Measurements from ENCODE around the gene PRICKLE4. TPM values are rescaled to one million over a fixed set of nuclear protein-coding genes. Genes with fewer than 3 reads are reported as not detected.
A peak's percentile ranks its signal among the peaks of the same experiment; 100 is the strongest.
"Not testable (repeated sequence)": the region's sequence is repeated elsewhere in the genome, so short reads cannot be mapped to it uniquely, and the experiment has no call there.

Gene PRICKLE4
- total and polyA plus RNA-seq, 2 donors: 3.1 to 3.7 TPM

- H3K36me3 ChIP-seq (ENCODE audit: insufficient read depth): no peaks in the 10 kb centered on the region
- DNase-seq (ENCODE audit: extremely low spot score): no peak
- no peak overlapping the region for H3K27ac ChIP-seq (ENCODE audit: low read depth)
- 94% methylated on average over 6 of the region's 6 CpGs for WGBS
- H3K4me3 ChIP-seq (ENCODE audit: low read depth, low read length): no peak overlapping the region
- H3K4me1 ChIP-seq (ENCODE audit: insufficient read depth): no peaks in the 10 kb centered on the region
Observed at GRCh38 chr6:41757271-41757670, 23.3 kb upstream of the PRICKLE4 start.

DNA sequence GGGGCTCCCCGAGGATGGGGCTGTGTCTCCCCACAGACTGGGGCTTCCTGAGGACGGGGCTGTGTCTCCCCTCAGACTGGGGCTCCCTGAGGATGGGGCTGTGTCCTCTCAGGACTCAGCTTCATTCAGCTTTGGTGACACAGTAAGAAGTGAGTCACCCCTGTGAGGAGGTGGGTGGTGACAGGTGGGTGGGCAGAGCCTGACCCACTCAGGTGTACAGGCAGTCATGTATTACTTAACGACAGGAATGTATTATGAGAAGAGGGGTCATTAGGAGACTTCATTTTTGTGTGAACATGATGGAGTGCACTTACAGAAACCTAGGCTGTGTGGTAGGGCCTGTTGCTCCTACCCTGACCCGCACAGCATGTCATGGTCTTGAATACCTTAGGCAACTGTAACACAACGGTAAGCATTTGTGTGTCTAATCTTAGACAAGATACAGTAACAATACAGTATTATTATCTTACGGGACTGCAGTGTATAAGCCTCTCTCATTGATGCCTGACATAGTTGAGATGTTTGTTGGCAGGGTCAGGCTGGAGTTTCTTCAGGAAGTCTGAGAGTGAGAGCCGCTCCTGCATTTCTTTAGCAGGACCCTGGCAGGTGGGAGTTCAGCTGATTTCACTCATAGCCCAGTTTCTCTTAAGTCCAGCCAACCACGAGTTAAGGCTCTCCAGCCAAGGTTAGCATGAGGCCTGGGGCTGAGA lies 22.5 kb upstream of the PRICKLE4 start:
- H3K4me3 ChIP-seq (ENCODE audit: low read depth, low read length): no peak overlapping the region
- 71% methylated on average over 8 of the region's 8 CpGs for WGBS
- H3K36me3 ChIP-seq (ENCODE audit: insufficient read depth): no peaks in the 10 kb centered on the region
- DNase-seq (ENCODE audit: extremely low spot score): no peak
- H3K27ac ChIP-seq (ENCODE audit: low read depth): no peak overlapping the region
- no peaks in the 10 kb centered on the region for H3K4me1 ChIP-seq (ENCODE audit: insufficient read depth)

GRCh38 chr6:41758641-41759035 lies 21.9 kb upstream of the PRICKLE4 start:
- Histone ChIP-seq H3K36me3 (ENCODE audit: insufficient read depth) (no peaks in the 10 kb centered on the region), H3K27ac (ENCODE audit: low read depth) (no peak overlapping the region), H3K4me3 (ENCODE audit: low read depth, low read length) (no peak overlapping the region), H3K4me1 (ENCODE audit: insufficient read depth) (no peaks in the 10 kb centered on the region)
- no peak for DNase-seq (ENCODE audit: extremely low spot score)
- WGBS: 83% methylated on average over 6 of the region's 6 CpGs

- no peak for DNase-seq (ENCODE audit: extremely low spot score)
- Histone ChIP-seq H3K36me3 (ENCODE audit: insufficient read depth) (no peaks in the 10 kb centered on the region), H3K4me1 (ENCODE audit: insufficient read depth) (no peaks in the 10 kb centered on the region), H3K4me3 (ENCODE audit: low read depth, low read length) (no peak overlapping the region), H3K27ac (ENCODE audit: low read depth) (no peak overlapping the region)
- WGBS: 88% methylated on average over 13 of the region's 13 CpGs
Observed at GRCh38 chr6:41759106-41759904, 21.3 kb upstream of the PRICKLE4 start.

- Histone ChIP-seq H3K27ac (ENCODE audit: low read depth) (no peak overlapping the region), H3K4me3 (ENCODE audit: low read depth, low read length) (no peak overlapping the region), H3K4me1 (ENCODE audit: insufficient read depth) (no peaks in the 10 kb centered on the region), H3K36me3 (ENCODE audit: insufficient read depth) (no peaks in the 10 kb centered on the region)
- DNase-seq (ENCODE audit: extremely low spot score): no peak
- WGBS: 86% methylated on average over 2 of the region's 2 CpGs
Observed at GRCh38 chr6:41759905-41760579, 20.5 kb upstream of the PRICKLE4 start.

GRCh38 chr6:41763470-41763869 lies 17.1 kb upstream of the PRICKLE4 start:
- Histone ChIP-seq H3K4me1 (ENCODE audit: insufficient read depth) (no peaks in the 10 kb centered on the region), H3K4me3 (ENCODE audit: low read depth, low read length) (no peak overlapping the region), H3K27ac (ENCODE audit: low read depth) (no peak overlapping the region), H3K36me3 (ENCODE audit: insufficient read depth) (no peaks in the 10 kb centered on the region)
- DNase-seq (ENCODE audit: extremely low spot score): no peak
- WGBS: 28% methylated on average over 2 of the region's 2 CpGs

DNA sequence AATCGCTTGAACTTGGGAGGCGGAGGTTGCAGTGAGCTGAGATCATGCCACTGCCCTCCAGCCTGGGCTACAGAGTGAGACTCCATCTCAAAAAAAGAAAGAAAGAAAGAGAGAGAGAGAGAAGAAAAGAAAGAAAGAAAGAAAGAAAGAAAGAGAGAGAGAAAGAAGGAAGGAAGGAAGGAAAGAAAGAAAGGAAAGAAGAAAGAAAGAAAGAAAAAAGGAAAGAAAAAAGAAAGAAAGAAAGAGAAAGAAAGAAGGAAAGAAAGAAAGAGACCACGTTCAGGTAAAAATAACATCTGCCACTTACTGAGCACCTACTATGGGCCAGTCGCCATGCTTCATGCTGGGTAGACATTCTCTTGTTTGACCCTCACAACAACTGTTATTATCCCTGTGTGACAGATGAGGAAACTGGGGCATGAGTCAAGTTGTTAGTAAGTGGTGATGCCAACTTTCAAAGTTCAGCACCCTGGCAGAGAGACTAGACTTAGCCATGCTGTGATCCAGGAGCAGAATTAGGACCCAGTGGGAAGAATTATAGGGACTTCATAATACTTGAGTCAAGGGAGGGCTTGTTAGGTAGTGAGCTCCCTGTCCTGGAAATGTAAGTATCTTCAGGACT lies 14.4 kb upstream of the PRICKLE4 start:
- H3K27ac ChIP-seq (ENCODE audit: low read depth); H3K36me3 ChIP-seq (ENCODE audit: insufficient read depth); DNase-seq (ENCODE audit: extremely low spot score); H3K4me3 ChIP-seq (ENCODE audit: low read depth, low read length); H3K4me1 ChIP-seq (ENCODE audit: insufficient read depth): not testable (repeated sequence)
- 93% methylated on average over 4 of the region's 4 CpGs for WGBS

GRCh38 chr6:41767112-41767833 lies 13.3 kb upstream of the PRICKLE4 start:
- H3K4me1 ChIP-seq (ENCODE audit: insufficient read depth): no peaks in the 10 kb centered on the region
- peaks cover 4% of the 10 kb centered on the region for H3K36me3 ChIP-seq (ENCODE audit: insufficient read depth)
- no peak overlapping the region for H3K4me3 ChIP-seq (ENCODE audit: low read depth, low read length)
- peak overlapping the region; percentile 63 for H3K27ac ChIP-seq (ENCODE audit: low read depth)
- 18% methylated on average over 12 of the region's 12 CpGs for WGBS
- DNase-seq (ENCODE audit: extremely low spot score): peak; percentile 81

GRCh38 chr6:41768545-41769308 lies 11.9 kb upstream of the PRICKLE4 start:
- Histone ChIP-seq H3K4me1 (ENCODE audit: insufficient read depth) (no peaks in the 10 kb centered on the region), H3K36me3 (ENCODE audit: insufficient read depth) (peaks cover 4% of the 10 kb centered on the region), H3K27ac (ENCODE audit: low read depth) (no peak overlapping the region), H3K4me3 (ENCODE audit: low read depth, low read length) (no peak overlapping the region)
- DNase-seq (ENCODE audit: extremely low spot score): no peak
- 71% methylated on average over 10 of the region's 10 CpGs for WGBS

DNA sequence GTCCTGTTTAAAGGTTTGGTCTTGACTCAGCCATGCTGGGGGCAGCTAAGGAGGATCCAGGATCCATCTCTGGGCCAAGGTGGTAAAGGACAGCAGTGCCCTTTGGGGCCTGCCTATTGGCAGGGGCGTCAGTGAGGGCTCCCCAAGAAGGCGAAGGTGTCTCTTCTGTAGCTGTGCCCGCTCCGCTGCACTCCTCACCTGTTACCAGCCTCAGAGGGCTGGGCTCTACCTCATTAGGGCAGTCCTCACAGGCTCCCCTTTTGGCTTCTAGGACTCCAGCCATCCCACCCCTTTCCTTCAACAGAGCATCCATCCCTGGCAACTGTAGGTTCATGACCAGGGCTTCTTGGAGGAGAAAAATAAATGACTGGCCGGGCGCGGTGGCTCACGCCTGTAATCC lies 11.2 kb upstream of the PRICKLE4 start:
- Histone ChIP-seq H3K4me3 (ENCODE audit: low read depth, low read length) (no peak overlapping the region), H3K27ac (ENCODE audit: low read depth) (no peak overlapping the region), H3K4me1 (ENCODE audit: insufficient read depth) (no peaks in the 10 kb centered on the region), H3K36me3 (ENCODE audit: insufficient read depth) (peaks cover 6% of the 10 kb centered on the region)
- 98% methylated on average over 8 of the region's 8 CpGs for WGBS
- DNase-seq (ENCODE audit: extremely low spot score): no peak

DNA sequence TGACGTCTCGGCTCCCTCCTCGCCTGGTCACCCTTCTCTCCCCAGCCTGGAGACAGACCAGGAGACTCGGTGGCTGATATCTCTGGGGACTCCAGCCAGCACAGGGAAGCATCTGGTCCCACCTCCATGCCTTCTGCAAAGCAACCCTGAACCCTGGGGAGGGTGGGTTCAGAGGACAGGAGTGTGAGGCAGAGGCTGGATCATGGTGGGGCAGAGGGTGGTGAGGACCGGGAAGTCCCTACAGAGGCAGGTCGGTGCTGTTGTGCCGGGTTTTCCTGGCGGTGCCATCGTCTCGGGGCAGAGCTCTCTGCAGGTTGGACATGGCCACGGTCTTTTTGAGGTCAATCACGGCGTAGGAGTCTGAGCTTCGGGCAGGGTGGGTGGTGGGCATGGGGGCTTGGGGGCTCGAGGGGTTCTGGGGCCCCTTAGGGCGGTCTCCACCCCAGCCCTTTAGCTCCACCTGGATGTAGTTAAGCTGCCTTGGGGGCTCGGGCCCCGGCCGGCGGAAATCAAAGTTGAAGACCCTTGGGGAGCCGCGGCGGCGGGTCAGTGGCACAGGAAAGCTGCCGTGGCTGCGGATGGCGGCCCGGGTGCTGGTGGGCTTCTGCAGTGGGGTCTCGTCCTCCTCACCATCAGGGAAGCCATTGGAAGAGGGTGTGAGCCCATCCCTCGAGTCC lies 10.1 kb upstream of the PRICKLE4 start:
- DNase-seq (ENCODE audit: extremely low spot score): no peak
- WGBS: 94% methylated on average over 30 of the region's 30 CpGs
- no peaks in the 10 kb centered on the region for H3K4me1 ChIP-seq (ENCODE audit: insufficient read depth)
- no peak overlapping the region for H3K4me3 ChIP-seq (ENCODE audit: low read depth, low read length)
- H3K27ac ChIP-seq (ENCODE audit: low read depth): no peak overlapping the region
- H3K36me3 ChIP-seq (ENCODE audit: insufficient read depth): peaks cover 6% of the 10 kb centered on the region
